Naive thymus-derived CD4-positive, alpha-beta T cell (primary cell): ENCODE results near the gene ZBTB46. TPM values are rescaled to one million over a fixed set of nuclear protein-coding genes. Genes with fewer than 3 reads are reported as not detected.

Experiments
- ATAC-seq: fragments of 150-1000 bp; cut with Tn5 transposase; 2 replicates; pipeline ENCODE4 v1.10.0; 2021; ENCODE audit warnings: mild to moderate bottlenecking, moderate library complexity
- CTCF ChIA-PET: fragments of 350-600 bp; sonication (Branson Sonifier 250); formaldehyde crosslinking; loops from one replicate; lab custom pipeline; 2021; ENCODE audit warnings: antibody characterized with exemption; lab: Charles Lee
- POLR2A ChIA-PET: fragments of 350-600 bp; sonication (Branson Sonifier 250); formaldehyde crosslinking; loops from one replicate; lab custom pipeline; 2021; ENCODE audit warnings: antibody characterized with exemption, inconsistent platforms; lab: Charles Lee
- DNase-seq, 9 donors: peaks; one replicate each; pipeline versions ENCODE4 v3.0.0 to v3.0.0-alpha.2; 2020 to 2022; ENCODE audit warnings: mixed read lengths in 1 of 9
- H3K27ac ChIP-seq: one replicate; pipeline ENCODE4 v1.7.0; 2013; ENCODE audit warnings: mild to moderate bottlenecking, low read depth, low read length, moderate library complexity
- H3K27me3 ChIP-seq, 2 donors: one replicate each; pipeline ENCODE4 v1.7.0; 2013; ENCODE audit warnings: low read length in 2 of 2, mild to moderate bottlenecking in 2 of 2, moderate library complexity in 2 of 2; ENCODE audit not compliant: control insufficient read depth in 2 of 2, insufficient read depth in 2 of 2
- H3K36me3 ChIP-seq, 3 experiments: 1 replicate in 2 of 3; 2 replicates in 1 of 3; pipeline ENCODE4 v1.7.0; 2013; ENCODE audit warnings: low read length in 3 of 3, mild to moderate bottlenecking in 3 of 3, moderate library complexity in 1 of 3; ENCODE audit not compliant: insufficient read depth in 3 of 3, control insufficient read depth in 2 of 3
- H3K4me1 ChIP-seq, 2 donors: one replicate each; pipeline ENCODE4 v1.7.0; 2013; ENCODE audit warnings: low read length in 2 of 2, mild to moderate bottlenecking in 2 of 2, moderate library complexity in 1 of 2; ENCODE audit not compliant: control insufficient read depth in 2 of 2, insufficient read depth in 2 of 2
- H3K4me3 ChIP-seq: 2 replicates; pipeline ENCODE4 v1.7.0; 2013; ENCODE audit warnings: mild to moderate bottlenecking, low read length
- H3K9me3 ChIP-seq, 3 experiments: 1 replicate in 2 of 3; 2 replicates in 1 of 3; pipeline ENCODE4 v1.7.0; 2013; ENCODE audit warnings: low read length in 3 of 3; ENCODE audit not compliant: control insufficient read depth in 2 of 3
- H3K27ac Mint-ChIP-seq, 9 donors: one replicate each; pipeline ENCODE4 v1.8.0; 2020 to 2022; ENCODE audit warnings: mixed read lengths in 9 of 9, mild to moderate bottlenecking in 8 of 9, moderate library complexity in 5 of 9, inconsistent platforms in 2 of 9
- H3K27me3 Mint-ChIP-seq, 5 donors: one replicate each; pipeline ENCODE4 v1.8.0; 2021 to 2022; ENCODE audit warnings: mixed read lengths in 5 of 5, mild to moderate bottlenecking in 1 of 5
- H3K36me3 Mint-ChIP-seq, 5 donors: one replicate each; pipeline ENCODE4 v1.8.0; 2020 to 2022; ENCODE audit warnings: mixed read lengths in 5 of 5, mild to moderate bottlenecking in 3 of 5, inconsistent platforms in 1 of 5
- H3K4me1 Mint-ChIP-seq, 7 donors: one replicate each; pipeline ENCODE4 v1.8.0; 2020 to 2022; ENCODE audit warnings: mixed read lengths in 7 of 7, mild to moderate bottlenecking in 3 of 7, inconsistent platforms in 1 of 7
- H3K4me3 Mint-ChIP-seq, 10 donors: one replicate each; pipeline ENCODE4 v1.8.0; 2020 to 2022; ENCODE audit warnings: mild to moderate bottlenecking in 10 of 10, mixed read lengths in 10 of 10, moderate library complexity in 6 of 10, inconsistent platforms in 2 of 10
- H3K9me3 Mint-ChIP-seq, 11 donors: one replicate each; pipeline ENCODE4 v1.8.0; 2020 to 2022; ENCODE audit warnings: mixed read lengths in 11 of 11, mild to moderate bottlenecking in 4 of 11, inconsistent platforms in 1 of 11, moderate library complexity in 1 of 11
- intact Hi-C, 2 donors: fragments of 100-400 bp; cut with micrococcal nuclease; formaldehyde crosslinking; loops; one replicate each; pipeline ENCODE4 v1.15.1; 2023
- polyA plus RNA-seq, 2 donors: library from polyadenylated mRNA; unstranded; fragments of 300-500 nt; fragmentation: Illumina TruSeq; gene quantifications; one replicate each; pipeline ENCODE4 v1.2.3, GENCODE V29; 2021
- total RNA-seq, 6 experiments: library from RNA in 5 of 6; stranded (reverse) in 5 of 6; gene quantifications; 1 replicate in 5 of 6; 2 replicates in 1 of 6; pipeline ENCODE4 v1.2.3 and lab custom pipeline; 2021 to 2026

Gene ZBTB46
- total and polyA plus RNA-seq, 7 experiments from 2014 or later = 0.03 to 1.7 (median 0.07) TPM; not detected in 1

DNA sequence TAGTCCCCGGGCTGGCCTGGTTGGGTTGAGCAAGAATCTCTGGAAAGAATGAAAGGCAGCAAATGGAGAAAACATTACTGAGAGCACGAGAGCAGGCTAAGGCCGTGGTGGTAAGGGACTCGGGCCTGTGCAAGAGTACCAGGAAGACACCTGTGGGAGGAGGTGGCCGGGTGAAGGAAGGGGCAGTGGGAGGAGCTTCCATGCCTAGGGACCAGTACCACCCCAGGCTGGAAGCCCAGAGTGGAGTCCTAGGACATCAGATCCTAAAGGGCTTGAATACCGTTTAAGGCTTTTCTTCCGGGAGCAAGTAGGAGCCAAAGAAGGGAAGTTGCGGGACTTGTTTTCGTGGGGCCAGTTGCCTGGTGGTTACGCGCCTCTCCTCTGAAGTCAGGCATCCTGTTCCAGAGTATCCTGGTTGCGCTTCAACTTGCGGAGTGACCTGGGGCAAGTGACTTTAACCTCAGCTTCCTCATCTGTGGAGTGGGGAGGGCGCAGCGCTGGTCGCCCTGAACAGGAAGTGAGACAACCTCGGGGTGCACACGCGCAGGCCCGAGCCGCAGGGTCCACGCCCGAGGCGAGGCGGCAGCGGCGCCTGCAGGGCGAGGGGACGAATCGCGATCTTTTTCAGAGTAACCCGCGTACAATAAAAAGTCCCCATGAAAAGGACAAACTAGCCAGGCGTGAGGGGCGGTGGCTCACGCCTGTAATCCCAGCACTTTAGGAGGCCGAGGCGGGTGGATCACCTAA, 32.9 kb upstream of the ZBTB46 start:
- H3K9me3 ChIP-seq = no peaks in the 10 kb centered on the region
- peak; percentile 67 to 80 (median 76) for DNase-seq
- H3K27ac Mint-ChIP-seq = peak overlapping the region; percentile 91 to 99 (median 97)
- H3K27me3 Mint-ChIP-seq = no peaks in the 10 kb centered on the region
- peak; percentile 78 for ATAC-seq
- no peaks in the 10 kb centered on the region for H3K27me3 ChIP-seq
- peak overlapping the region; percentile 74 for H3K4me3 ChIP-seq
- H3K9me3 Mint-ChIP-seq = no peaks in the 10 kb centered on the region
- H3K4me3 Mint-ChIP-seq = peak overlapping the region; percentile 88 to 100 (median 98)
- intact Hi-C loops = loop anchor here (1.0 to 10.0 kb wide), 13 partner anchors 33 to 429 kb away; partner anchors contain the start of genes ARFRP1 (in 2 of the 2), TCEA2 (in 2 of the 2), LIME1 (in 1 of the 2) and RTEL1 (in 1 of the 2)
- peak overlapping the region; percentile 84 for H3K27ac ChIP-seq
- H3K4me1 Mint-ChIP-seq = peaks cover 25 to 43% (median 38%) of the 10 kb centered on the region in 7 donors
- H3K36me3 ChIP-seq = peaks cover 0 to 18% (median under 1%) of the 10 kb centered on the region in 3 experiments
- H3K4me1 ChIP-seq = peaks cover 13 to 16% of the 10 kb centered on the region in 2 donors
- ChIA-PET CTCF (interaction anchor here (0.7 to 2.5 kb wide), 9 partner anchors 10 to 328 kb away, joined by 3 to 7 read pairs (median 3); partner anchors contain the start of genes ARFRP1, LIME1 and ZGPAT), POLR2A (interaction anchor here (0.6 to 3.2 kb wide), 14 partner anchors 9 to 343 kb away, joined by 3 to 15 read pairs (median 8); partner anchors contain the start of genes ARFRP1, LIME1, PPDPF and SAMD10)
- H3K36me3 Mint-ChIP-seq = peaks cover under 1 to 18% (median 12%) of the 10 kb centered on the region in 5 donors

DNA sequence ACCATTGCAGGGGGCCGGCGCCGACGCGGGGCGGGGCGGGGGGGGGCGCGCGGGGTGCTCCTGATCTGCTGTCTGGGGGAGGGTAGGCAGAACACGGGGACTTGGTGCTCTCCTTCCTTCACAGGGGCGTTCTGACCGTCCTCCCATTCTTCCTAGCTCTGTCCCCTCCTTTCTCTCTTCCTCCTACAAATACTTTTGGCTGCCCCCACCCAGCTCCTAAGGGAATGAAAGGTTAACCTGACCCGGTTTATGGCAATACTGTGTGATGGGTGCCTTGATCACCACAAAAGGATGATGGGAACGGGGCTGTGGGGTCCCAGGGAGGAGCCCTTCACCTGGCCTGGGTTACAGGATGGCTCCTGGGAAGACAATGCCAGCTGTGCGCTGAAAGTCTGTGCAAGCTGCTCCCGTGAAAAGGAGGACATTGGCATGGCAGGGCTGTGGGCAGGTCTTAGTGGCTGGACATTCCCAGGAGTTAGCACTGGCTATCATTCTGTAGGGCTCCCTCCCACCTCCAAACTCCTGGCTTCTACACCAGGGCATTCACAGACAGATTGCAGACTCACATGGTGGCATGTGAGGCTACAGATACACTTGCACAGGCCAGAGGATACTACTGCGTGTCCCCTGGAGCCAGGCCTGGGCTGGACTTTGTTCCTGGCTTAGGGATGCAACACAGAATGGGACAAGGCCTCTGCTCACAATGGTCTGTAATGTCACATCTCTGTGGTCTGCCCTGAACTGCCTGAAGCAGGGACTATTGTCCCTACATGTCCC, 32.1 kb upstream of the ZBTB46 start:
- peaks cover 0 to 11% (median 0%) of the 10 kb centered on the region in 3 experiments for H3K36me3 ChIP-seq
- intact Hi-C loops = loop anchor here (2.0 to 10.0 kb wide), 5 partner anchors 32 to 428 kb away; partner anchors contain the start of genes LIME1 (in 1 of the 2), SLC2A4RG (in 1 of the 2), TCEA2 (in 1 of the 2) and ZBTB46 (in 1 of the 2)
- H3K27me3 ChIP-seq = no peaks in the 10 kb centered on the region
- no peaks in the 10 kb centered on the region for H3K9me3 Mint-ChIP-seq
- ATAC-seq = no peak
- H3K36me3 Mint-ChIP-seq = peaks cover 0 to 16% (median 12%) of the 10 kb centered on the region in 5 donors
- peak overlapping the region; percentile 91 to 99 (median 97) for H3K27ac Mint-ChIP-seq
- POLR2A ChIA-PET = interaction anchor here (1.0 to 2.8 kb wide), 5 partner anchors 8 to 342 kb away, joined by 3 to 12 read pairs (median 10); partner anchors contain the start of genes LIME1 and PPDPF
- no peak for DNase-seq
- H3K4me1 Mint-ChIP-seq = peaks cover 28 to 48% (median 43%) of the 10 kb centered on the region in 7 donors
- no peaks in the 10 kb centered on the region for H3K27me3 Mint-ChIP-seq
- H3K4me3 Mint-ChIP-seq = peak overlapping the region; percentile 88 to 100 (median 98)
- CTCF ChIA-PET = interaction anchor here (0.7 to 2.5 kb wide), 4 partner anchors 16 to 325 kb away, joined by 3 to 7 read pairs (median 4); partner anchors contain the start of genes ARFRP1 and ZGPAT
- no peaks in the 10 kb centered on the region for H3K9me3 ChIP-seq
- peak overlapping the region; percentile 74 for H3K4me3 ChIP-seq
- peak overlapping the region; percentile 84 for H3K27ac ChIP-seq
- peaks cover 21 to 24% of the 10 kb centered on the region in 2 donors for H3K4me1 ChIP-seq

DNA sequence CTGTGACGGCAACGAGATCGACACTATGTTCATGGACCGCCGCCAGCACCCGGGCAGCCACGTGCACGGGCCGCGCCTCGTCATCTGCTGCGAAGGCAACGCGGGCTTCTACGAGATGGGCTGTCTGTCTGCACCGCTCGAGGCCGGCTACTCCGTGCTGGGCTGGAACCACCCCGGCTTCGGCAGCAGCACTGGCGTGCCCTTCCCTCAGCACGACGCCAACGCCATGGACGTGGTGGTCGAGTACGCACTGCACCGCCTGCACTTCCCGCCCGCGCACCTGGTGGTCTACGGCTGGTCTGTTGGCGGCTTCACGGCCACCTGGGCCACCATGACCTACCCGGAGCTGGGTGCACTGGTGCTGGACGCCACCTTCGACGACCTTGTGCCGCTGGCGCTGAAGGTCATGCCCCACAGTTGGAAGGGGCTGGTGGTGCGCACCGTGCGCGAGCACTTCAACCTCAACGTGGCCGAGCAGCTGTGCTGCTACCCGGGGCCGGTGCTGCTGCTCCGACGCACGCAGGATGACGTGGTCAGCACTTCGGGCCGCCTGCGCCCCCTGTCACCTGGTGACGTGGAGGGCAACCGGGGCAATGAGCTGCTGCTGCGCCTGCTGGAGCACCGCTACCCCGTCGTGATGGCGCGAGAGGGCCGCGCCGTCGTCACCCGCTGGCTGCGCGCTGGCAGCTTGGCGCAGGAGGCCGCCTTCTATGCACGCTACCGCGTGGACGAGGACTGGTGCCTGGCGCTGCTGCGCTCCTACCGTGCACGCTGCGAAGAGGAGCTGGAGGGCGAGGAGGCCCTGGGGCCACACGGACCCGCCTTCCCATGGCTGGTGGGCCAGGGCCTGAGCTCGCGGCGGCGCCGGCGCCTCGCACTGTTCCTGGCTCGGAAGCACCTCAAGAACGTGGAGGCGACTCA, 31.2 kb upstream of the ZBTB46 start:
- Mint-ChIP-seq H3K27ac (no peak overlapping the region), H3K4me1 (peaks cover 34 to 50% (median 47%) of the 10 kb centered on the region in 7 donors), H3K4me3 (no peak overlapping the region), H3K27me3 (no peaks in the 10 kb centered on the region), H3K36me3 (peaks cover 0 to 13% (median 8%) of the 10 kb centered on the region in 5 donors), H3K9me3 (no peaks in the 10 kb centered on the region)
- DNase-seq (no peak), ATAC-seq (no peak)
- Histone ChIP-seq H3K4me3 (no peak overlapping the region), H3K9me3 (no peaks in the 10 kb centered on the region), H3K27ac (no peak overlapping the region), H3K4me1 (peaks cover 26 to 32% of the 10 kb centered on the region in 2 donors), H3K27me3 (no peaks in the 10 kb centered on the region), H3K36me3 (peaks cover 0 to 10% (median 0%) of the 10 kb centered on the region in 3 experiments)
- intact Hi-C loops = loop anchor here (2.0 to 10.0 kb wide), 5 partner anchors 31 to 427 kb away; partner anchors contain the start of genes LIME1 (in 1 of the 2), SLC2A4RG (in 1 of the 2), TCEA2 (in 1 of the 2) and ZBTB46 (in 1 of the 2)
- ChIA-PET CTCF (interaction anchor here (1.2 kb wide), 1 partner anchor 76 kb away, joined by 4 read pairs; no protein-coding TSS in a partner anchor), POLR2A (interaction anchor here (0.8 kb wide), 1 partner anchor 33 kb away, joined by 3 read pairs; no protein-coding TSS in a partner anchor)

DNA sequence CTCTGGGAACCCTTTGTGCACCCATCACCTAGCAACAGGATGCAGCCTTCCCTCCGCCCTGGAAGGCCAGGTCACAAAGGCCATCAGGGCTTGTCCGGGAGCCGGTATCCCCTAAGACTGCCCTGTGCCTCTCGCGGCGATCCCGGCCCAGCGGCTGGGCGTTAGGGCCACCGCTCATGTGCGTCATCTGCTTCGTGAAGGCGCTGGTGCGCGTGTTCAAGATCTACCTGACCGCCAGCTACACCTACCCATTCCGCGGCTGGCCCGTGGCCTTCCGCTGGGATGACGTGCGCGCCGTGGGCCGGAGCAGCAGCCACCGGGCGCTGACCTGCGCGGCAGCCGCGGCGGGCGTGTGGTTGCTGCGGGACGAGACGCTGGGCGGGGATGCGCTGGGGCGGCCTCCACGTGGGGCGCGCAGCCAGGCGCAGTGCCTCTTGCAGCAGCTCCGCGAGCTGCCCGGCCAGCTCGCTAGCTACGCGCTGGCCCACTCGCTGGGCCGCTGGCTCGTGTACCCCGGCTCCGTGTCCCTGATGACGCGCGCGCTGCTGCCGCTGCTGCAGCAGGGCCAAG, 30.4 kb upstream of the ZBTB46 start, which contains the start of gene ABHD16B:
TSS of gene ABHD16B (plus strand) at position 134 of the 570 bp plus-strand sequence. CDS start at position 177, 43 bp downstream.
- peaks cover 0 to 13% (median 8%) of the 10 kb centered on the region in 5 donors for H3K36me3 Mint-ChIP-seq
- Histone ChIP-seq H3K4me1 (peaks cover 26 to 32% of the 10 kb centered on the region in 2 donors), H3K9me3 (no peaks in the 10 kb centered on the region), H3K27ac (no peak within 1 kb of the TSS), H3K36me3 (peaks cover 0 to 10% (median 0%) of the 10 kb centered on the region in 3 experiments), H3K4me3 (no peak within 1 kb of the TSS), H3K27me3 (no peaks in the 10 kb centered on the region)
- peak within 1 kb of the TSS in 1 of 9 donors; percentile 65 for H3K27ac Mint-ChIP-seq
- H3K4me1 Mint-ChIP-seq = peaks cover 35 to 54% (median 44%) of the 10 kb centered on the region in 7 donors
- ATAC-seq = no peak
- peak within 1 kb of the TSS in 2 of 10 donors; percentile 45 to 56 for H3K4me3 Mint-ChIP-seq
- ChIA-PET CTCF (no interaction called here), POLR2A (no interaction called here)
- no peaks in the 10 kb centered on the region for H3K9me3 Mint-ChIP-seq
- no peaks in the 10 kb centered on the region for H3K27me3 Mint-ChIP-seq
- intact Hi-C loops = loop anchor here (5.0 to 10.0 kb wide), 4 partner anchors 34 to 427 kb away; partner anchors contain the start of genes LIME1 (in 1 of the 2), SLC2A4RG (in 1 of the 2) and TCEA2 (in 1 of the 2)
- no peak for DNase-seq
